Gastroesophageal sphincter (tissue), 3 donors: ENCODE measurements around the gene CTNNB1.

ENCODE experiments used
- CTCF ChIP-seq, 4 experiments: fragments of 200-600 bp in 2 of 4; fragments of 450-650 bp in 2 of 4; sonication (generic) in 1 of 4; IDR thresholded peaks; one replicate each; pipeline ENCODE4 v1.5.1; 2017 to 2019; ENCODE audit warnings: antibody characterized with exemption in 4 of 4, mild to moderate bottlenecking in 2 of 4, moderate library complexity in 2 of 4
- POLR2A ChIP-seq, 2 donors: fragments of 450-650 bp; IDR thresholded peaks; one replicate each; pipeline ENCODE4 v1.6.1; 2017; ENCODE audit warnings: antibody characterized with exemption in 2 of 2, mild to moderate bottlenecking in 2 of 2, moderate library complexity in 1 of 2

- TF ChIP-seq POLR2A (IDR thresholded peaks at IDR 0.05): no peak
- TF ChIP-seq CTCF (IDR thresholded peaks at IDR 0.05): no peak
These were observed 73.4 kb downstream of the CTNNB1 start for GRCh38 chr3:41272667-41273066.
